HK-2 (cell line): ENCODE results near the gene ANKRD33B.
"Not testable (repeated sequence)": the region's sequence is repeated elsewhere in the genome, so short reads cannot be mapped to it uniquely, and the experiment has no call there.

Experiments
- DNase-seq: peaks from one replicate; pipeline ENCODE4 v3.0.0-alpha.2; 2018; ENCODE audit not compliant: unreplicated experiment

Gene ANKRD33B

DNA sequence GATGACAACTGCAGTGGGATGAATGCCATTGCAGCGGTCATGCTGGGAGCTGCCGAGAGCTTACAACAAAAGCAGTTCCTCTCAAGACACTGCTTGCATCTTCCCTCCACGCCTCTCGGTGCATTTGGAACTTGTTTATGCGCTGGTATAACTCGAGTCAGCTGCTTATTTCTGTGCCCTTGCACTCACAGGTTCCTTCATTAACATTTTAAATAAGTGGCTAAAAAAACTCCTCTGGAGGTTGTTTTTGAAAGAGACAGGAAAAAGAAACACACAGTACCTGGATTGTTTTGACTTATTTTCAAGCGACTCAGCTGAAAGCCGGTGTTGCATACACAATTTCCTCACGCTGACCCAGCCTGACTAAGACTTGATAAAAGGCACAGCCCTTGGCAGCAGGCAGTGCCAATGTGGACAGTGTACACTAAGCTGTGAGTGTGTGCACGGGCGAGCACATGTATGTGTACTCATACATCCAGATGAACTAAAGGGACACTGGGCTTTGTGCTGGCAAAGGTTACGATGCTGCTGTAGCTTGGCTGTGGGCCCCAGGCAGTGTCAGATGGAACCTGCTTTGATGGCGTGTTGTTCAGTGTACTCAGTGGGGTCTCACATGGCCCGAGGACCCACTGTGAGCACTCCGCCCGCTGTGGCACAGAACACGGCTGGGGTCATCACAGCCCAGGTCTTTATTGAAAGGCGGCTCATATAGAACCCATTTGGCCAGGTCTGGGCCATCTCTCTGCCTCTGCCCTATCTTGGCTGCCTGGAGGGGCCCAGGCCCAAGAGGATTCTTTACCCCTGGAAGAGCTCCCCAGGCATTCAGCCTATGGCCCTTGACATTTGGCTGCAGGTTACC, 92.3 kb downstream of the ANKRD33B start:
- DNase-seq = no peak

DNA sequence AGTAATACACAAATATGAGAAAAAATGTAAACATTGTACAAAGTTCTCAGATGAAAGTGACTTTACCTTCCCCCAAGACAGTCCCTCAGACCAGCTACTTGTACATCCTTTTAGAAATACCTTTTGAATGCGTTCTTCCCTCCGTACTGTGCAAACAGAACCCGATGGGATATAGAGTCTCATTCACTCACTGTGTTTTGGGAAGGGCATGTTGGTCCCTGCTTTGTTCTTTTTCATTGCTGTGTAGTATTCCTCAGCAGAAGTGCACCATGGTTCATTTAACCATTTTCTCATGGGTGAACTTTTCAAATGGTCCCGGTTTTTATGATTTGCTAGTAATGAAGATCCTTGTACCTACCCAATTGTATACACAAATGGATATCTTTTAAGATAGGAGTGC, 94.4 kb downstream of the ANKRD33B start:
- no peak for DNase-seq

DNA sequence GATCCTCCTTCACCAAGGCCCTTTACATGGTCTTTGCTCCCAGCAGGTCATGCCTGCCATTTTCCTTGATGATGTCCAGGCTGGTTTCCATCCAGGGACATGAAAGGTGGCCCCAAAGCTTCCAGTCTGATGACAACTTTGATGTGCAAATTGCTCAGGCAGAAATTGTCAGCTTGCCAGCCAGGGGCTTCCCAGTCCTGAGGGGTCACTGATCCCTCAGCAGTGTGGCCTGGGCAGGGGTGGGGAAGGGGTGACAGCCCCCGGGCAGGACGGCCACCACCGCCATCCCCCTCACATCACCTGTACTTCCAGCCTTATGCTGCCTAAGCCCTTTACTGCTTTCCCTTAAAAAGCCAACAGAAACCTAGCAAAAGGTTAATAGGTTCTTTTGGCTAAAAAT, 96.3 kb downstream of the ANKRD33B start:
- DNase-seq = no peak

DNA sequence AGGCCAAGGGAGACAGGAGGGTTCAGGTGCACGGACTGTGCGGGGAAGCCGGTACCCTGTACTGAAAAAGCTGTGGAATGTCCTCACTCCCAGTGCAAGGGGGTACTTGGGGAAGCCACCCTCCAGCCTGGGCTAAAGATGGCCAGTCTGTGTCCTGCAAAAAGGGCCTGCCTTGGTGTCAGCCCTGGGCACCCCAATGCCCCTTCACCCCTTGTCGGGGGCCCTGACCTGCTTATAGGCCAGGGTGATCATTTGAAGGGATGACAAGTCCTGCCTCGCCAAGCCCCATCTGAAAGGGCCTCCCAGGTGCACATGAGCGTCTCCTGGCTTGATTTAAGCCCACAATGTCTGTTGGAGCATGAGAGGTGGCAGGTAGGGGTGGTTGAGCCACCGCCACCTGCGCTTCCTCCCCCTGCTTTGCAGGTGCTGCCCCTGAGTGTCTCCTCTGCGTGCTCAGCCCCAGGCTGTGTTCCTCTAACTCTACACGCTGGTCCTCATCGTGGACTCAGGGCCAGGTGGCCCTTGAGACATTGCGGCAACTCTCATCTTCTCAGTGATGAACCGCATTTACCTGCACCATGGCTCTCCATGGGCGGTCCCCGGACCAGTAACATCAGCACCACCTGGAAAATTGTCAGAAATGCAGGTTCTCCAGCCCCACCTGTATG, 97.0 kb downstream of the ANKRD33B start:
- no peak for DNase-seq

DNA sequence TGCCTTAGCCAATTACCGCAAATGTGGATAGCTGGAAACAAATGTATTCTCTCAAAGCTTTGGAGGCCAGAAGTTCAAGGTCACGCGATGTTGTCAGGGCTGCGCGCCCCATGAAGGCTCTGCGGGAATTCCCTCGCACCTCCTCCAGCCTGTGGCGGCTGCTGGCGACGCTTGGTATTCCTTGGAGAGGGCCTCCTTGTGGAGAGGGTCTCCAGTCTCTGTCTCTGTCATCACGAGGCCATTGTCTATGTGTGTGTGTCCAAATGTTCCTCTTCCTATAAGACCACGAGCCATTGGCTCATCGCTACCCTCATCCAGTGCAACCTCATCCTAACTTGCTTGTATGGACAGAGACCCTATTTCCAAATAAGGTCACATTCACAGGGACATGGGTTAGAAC, 97.5 kb downstream of the ANKRD33B start:
- DNase-seq = no peak

DNA sequence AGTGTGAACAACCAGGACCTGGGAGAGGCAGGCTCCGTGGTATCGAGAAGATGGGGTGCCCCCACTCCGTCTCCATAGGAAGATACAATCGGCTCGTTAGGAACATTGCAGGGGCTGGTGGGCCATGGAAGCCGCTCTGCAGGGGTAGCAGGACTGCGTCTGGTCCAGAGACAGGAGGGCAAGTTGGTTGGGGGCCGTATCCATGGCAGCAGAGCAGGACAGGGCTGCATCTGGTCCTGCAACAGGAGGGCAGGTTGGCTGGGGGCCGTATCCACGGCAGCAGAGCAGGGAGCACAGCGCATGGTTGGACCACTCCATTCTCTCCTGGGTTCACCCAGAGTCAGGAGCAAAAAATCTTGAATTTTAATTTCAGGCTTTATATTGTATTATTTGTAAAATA, 98.2 kb downstream of the ANKRD33B start:
- DNase-seq = no peak

DNA sequence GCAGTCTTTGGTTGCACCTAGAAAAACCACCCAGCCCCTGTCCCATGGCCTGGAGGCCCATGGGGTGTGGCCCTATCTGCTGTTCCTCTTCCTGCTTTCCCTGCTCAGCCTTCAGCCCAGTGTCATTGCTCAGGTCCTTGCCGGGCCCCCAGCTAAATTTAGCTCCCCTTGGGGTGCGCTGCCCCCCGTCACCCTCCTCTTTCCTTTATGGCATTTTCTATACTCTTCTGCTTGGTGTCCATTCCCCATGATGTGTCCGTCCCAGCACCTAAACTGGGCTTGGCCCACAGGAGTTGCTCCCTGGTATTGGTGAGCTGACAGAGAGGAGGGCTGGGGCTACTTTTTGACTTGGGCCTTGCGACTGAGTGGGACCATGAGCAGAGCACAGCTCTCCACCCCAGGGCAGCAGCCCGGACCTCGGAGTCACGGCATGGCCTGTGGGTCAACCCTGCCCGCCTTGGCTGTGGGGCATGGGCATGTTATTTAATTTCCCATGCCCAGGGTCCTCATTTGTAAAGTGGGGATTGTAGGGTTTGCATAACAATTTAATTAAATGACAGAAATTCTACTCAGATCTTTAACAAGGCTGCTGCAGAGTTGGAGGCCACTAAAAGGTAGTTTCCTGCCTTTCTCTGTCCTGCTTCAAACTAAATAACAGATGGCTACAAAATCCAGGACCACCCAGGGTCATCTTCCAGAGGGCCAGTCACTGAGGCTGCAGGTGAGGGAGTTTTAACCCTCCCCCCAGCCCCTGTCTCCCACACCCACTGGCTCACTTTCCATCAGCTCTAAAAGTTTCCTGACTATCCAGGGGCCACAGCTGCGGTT, 99.0 kb downstream of the ANKRD33B start:
- DNase-seq = no peak

DNA sequence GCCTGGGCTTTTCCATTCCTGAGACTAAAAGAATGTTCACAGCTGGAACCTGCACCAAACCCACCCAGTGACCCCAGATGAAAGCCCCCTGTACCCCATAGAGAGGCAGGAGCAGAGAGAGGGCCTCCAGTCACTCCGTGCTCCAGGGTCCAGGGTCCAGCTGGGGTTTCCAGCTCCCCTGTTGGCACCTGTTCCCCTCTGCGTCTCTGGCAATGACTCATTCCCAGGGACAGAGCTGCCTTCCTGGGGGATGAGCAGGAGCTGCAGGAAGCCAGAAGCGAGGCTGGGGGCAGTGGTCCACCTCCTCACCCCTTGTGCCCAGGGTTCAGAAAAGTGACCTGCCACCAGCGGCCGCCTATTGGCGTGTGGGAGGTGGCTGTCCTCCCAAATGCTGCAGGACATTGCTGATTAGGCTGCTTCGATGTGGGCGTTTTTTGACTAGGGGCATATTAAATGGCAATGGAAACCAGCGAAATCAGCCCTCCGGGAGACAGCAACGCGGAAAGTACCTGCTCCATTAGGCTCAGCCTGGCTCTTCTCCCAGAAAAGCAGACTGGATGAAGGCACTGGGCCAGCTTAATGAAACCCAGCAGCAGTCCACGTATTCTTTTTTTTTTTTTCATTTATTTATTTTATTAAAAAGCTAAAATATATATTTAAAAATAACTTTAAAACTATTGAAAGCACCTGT, 99.8 kb downstream of the ANKRD33B start:
- DNase-seq = no peak

DNA sequence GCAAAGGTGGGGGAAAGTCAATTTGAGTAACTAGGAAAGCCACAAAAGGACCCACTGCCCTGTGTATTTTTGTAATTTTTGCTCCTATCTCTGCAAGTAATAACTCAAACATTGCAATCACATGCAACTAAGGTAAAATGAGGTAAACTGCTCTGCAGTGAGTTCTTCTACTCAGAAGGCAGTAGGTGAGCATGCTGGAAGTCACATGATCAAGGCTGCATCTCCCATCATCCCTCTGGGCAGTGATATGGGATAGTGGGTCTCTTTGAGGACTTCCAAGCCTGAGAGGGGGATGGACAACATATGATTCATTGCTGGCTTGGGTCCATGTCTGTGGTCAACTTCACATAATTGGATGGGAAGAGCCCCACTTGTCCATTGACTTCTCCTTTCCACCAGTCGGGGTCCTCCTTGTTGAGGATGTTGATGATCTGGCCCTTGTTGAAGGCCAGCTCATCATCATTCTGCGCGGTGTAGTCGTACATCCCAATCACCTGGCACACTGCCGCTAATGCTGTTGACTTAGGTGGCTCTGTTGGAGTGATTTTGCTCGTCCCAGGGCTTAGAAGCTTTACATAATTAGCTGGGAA, 100.4 kb downstream of the ANKRD33B start:
- not testable (repeated sequence) for DNase-seq

GRCh38 chr5:10665799-10666198, 101.9 kb downstream of the ANKRD33B start:
- no peak for DNase-seq

DNA sequence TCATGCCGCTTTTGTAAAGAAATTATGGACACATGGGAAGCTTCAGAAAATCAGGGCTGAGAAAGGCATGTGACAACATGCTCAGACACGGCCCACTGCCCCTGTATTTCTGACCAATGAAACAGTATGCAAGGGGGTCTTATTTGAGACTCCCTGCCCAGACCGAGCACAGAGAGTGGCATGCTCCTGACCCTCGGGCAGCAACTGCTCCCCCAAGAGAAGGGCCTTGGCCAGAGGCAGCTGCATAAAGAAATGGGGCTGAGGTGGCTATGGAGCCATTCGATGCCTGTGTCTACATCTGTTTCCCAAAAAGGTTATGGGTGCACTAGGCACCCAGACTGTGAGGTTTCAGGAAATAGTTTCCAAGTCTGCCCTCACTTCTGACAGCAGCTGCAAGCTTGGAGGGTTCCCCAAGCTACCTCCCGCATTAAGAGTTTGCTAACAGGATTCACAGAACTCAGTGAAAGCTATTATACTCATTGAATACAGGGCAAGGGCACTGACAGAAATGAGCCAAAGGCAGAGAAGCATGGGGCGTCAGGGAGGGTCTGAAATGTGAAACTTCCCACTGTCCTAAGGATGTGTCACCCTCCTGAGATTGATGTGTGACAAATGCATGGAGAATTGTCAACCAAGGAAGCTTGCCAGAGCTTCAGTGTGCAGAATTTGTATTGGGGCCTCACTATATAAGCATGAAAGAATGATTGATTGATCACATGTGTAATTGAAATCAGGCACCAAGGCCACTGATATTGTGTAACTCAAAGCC, 102.8 kb downstream of the ANKRD33B start:
- DNase-seq = no peak

GRCh38 chr5:10667431-10668057, 103.7 kb downstream of the ANKRD33B start:
- no peak for DNase-seq

GRCh38 chr5:10668697-10669096, 104.8 kb downstream of the ANKRD33B start:
- DNase-seq = no peak

- DNase-seq = no peak
Observed at GRCh38 chr5:10669983-10670382, 106.1 kb downstream of the ANKRD33B start.

- no peak for DNase-seq
Observed at GRCh38 chr5:10671041-10672008, 107.5 kb downstream of the ANKRD33B start.

- no peak for DNase-seq
Observed at GRCh38 chr5:10672146-10673016, 108.5 kb downstream of the ANKRD33B start.

DNA sequence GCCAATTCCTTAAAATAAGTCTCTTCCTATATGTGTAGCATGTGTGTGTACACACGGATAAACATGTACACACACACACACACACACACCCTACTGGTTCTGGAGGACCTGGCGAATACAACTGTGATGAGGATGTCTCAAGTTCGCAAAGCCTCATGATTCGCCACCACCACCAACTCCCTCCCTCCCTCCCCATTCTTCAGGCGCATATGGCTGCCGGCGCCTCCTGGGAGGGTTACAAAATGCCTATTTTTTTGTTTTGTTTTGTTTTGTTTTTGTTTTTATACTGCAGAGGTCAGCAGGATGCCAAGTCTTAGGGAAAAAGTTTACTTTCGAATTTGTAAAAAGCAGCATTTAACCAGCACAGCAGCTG, 109.1 kb downstream of the ANKRD33B start:
- DNase-seq = no peak

DNA sequence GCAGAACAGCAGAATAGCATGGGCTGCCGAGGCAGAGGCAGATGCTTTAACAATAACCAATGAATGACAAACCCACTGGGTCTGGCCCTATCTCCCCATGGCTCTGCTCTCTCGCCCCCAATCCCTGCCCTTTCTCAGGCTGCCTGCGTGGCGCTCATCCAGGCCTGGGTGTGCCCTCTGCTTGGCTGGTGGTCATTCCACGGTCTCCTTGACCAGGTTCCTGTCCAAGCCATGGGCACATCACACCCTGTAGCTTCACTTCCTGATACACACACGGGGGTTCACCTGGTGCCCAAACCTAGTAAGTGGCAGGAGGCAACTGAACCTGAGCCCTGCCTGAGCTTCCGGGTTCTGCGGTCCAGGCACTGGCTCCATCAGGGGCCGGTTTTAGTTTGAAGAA, 109.5 kb downstream of the ANKRD33B start:
- no peak for DNase-seq
